HK-2 (cell line): ENCODE data around the gene B2M.
"Not testable (repeated sequence)": the region's sequence is repeated elsewhere in the genome, so short reads cannot be mapped to it uniquely, and the experiment has no call there.

Experiments used
- DNase-seq: peaks from one replicate; pipeline ENCODE4 v3.0.0-alpha.2; 2018; ENCODE audit not compliant: unreplicated experiment

Gene B2M

DNA sequence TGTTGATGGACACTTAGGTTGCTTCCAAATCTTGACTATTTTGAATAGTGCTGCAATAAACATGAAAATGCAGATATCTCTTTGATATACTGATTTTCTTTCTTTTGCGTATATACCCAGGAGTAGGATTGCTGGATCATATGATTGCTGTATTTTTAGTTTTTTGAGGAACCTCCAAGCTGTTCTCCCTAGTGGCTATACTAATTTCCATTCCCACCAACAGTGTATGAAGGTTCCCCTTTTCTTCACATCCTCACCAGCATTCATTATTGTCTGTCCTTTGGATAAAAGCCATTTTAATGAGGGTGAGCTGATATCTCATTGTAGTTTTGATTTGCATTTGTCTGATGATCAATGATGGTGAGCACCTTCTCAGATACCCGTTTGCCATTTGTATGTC, 12.7 kb upstream of the B2M start:
- DNase-seq = no peak

DNA sequence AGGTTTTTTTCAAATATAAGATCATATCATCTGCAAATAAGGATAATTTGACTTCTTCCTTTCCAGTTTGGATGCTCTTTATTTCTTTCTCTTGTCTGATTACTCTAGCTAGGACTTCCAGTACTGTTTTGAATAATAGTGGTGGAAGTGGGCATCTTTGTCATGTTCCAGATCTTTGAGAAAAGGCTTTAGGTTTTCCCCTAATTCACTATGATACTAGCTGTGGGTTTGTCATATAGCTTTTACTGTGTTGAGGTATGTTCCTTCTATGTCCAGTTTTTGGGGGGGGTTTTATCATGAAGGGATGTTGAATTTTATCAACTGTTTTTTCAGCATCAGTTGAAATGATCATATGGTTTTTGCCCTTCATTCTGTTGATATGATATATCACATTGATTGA, 10.6 kb upstream of the B2M start:
- not testable (repeated sequence) for DNase-seq

- DNase-seq = no peak
Observed at GRCh38 chr15:44705986-44706385, 5.3 kb upstream of the B2M start.

DNA sequence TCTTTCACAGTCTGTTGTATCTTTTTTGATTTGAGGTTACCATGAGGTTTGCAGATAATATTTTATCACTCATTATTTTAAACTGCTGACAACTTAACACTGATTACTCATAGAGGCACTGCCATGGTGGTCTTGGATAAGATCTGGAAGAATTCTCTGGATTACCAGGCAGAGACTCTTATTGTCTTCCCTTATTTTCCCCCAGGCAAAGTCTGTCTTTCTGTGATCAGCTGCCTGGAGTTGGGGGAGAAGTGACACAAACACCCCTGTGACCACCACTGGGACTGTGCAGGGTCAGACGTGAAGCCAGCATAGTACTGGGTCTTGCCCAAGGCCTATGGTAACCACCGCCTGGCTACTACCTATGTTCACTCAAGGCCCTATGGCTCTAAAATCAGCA, 4.9 kb upstream of the B2M start:
- no peak for DNase-seq

DNA sequence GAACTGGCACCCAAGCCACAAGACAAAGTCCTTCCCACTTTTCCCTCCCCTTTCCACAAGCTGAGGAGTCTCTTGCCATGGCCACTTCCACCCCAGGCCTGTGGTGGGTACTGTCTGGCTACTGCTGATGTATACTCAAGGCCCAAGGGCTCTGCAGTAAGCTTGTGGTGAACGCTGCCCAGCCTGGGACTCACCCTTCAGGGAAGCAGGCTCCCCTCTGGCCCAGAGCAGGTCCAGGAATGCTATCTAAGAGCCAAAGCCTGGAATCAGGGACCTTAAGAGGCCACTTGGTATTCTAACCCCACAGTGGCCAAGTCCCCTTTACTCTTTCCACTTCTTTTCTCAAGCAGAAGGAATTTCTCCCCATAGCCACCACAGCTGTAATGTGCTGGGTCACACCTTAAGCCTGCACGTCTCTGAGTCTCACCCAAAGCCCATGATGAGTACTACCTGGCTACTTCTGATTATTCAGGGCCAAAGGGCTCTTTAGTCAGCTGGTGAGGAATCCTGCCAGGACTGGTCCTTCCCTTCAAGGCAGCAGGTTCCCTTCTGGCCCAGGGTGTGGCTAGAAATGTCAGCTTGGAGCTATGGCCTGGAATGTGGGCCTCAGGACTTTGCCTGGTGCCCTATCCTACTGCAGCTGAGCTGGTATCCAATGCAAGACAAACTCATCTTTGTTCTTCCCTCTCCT, 4.2 kb upstream of the B2M start:
- no peak for DNase-seq

- no peak for DNase-seq
Observed at GRCh38 chr15:44710236-44711095, 851 bp upstream of the B2M start.

DNA sequence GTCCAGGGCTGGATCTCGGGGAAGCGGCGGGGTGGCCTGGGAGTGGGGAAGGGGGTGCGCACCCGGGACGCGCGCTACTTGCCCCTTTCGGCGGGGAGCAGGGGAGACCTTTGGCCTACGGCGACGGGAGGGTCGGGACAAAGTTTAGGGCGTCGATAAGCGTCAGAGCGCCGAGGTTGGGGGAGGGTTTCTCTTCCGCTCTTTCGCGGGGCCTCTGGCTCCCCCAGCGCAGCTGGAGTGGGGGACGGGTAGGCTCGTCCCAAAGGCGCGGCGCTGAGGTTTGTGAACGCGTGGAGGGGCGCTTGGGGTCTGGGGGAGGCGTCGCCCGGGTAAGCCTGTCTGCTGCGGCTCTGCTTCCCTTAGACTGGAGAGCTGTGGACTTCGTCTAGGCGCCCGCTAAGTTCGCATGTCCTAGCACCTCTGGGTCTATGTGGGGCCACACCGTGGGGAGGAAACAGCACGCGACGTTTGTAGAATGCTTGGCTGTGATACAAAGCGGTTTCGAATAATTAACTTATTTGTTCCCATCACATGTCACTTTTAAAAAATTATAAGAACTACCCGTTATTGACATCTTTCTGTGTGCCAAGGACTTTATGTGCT, 527 bp downstream of the B2M start:
- no peak for DNase-seq

- DNase-seq = peak; percentile 38
Observed at GRCh38 chr15:44712346-44713005, 1.2 kb downstream of the B2M start.

DNA sequence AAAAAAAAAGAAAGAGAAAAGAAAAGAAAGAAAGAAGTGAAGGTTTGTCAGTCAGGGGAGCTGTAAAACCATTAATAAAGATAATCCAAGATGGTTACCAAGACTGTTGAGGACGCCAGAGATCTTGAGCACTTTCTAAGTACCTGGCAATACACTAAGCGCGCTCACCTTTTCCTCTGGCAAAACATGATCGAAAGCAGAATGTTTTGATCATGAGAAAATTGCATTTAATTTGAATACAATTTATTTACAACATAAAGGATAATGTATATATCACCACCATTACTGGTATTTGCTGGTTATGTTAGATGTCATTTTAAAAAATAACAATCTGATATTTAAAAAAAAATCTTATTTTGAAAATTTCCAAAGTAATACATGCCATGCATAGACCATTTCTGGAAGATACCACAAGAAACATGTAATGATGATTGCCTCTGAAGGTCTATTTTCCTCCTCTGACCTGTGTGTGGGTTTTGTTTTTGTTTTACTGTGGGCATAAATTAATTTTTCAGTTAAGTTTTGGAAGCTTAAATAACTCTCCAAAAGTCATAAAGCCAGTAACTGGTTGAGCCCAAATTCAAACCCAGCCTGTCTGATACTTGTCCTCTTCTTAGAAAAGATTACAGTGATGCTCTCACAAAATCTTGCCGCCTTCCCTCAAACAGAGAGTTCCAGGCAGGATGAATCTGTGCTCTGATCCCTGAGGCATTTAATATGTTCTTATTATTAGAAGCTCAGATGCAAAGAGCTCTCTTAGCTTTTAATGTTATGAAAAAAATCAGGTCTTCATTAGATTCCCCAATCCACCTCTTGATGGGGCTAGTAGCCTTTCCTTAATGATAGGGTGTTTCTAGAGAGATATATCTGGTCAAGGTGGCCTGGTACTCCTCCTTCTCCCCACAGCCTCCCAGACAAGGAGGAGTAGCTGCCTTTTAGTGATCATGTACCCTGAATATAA, 2.0 kb downstream of the B2M start:
- DNase-seq = no peak

- no peak for DNase-seq
Observed at GRCh38 chr15:44715142-44715796, 4.0 kb downstream of the B2M start.

DNA sequence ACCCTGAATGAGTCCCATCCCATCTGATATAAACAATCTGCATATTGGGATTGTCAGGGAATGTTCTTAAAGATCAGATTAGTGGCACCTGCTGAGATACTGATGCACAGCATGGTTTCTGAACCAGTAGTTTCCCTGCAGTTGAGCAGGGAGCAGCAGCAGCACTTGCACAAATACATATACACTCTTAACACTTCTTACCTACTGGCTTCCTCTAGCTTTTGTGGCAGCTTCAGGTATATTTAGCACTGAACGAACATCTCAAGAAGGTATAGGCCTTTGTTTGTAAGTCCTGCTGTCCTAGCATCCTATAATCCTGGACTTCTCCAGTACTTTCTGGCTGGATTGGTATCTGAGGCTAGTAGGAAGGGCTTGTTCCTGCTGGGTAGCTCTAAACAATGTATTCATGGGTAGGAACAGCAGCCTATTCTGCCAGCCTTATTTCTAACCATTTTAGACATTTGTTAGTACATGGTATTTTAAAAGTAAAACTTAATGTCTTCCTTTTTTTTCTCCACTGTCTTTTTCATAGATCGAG, 4.5 kb downstream of the B2M start:
- no peak for DNase-seq

DNA sequence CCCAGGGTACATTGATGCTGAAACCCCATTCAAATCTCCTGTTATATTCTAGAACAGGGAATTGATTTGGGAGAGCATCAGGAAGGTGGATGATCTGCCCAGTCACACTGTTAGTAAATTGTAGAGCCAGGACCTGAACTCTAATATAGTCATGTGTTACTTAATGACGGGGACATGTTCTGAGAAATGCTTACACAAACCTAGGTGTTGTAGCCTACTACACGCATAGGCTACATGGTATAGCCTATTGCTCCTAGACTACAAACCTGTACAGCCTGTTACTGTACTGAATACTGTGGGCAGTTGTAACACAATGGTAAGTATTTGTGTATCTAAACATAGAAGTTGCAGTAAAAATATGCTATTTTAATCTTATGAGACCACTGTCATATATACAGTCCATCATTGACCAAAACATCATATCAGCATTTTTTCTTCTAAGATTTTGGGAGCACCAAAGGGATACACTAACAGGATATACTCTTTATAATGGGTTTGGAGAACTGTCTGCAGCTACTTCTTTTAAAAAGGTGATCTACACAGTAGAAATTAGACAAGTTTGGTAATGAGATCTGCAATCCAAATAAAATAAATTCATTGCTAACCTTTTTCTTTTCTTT, 5.8 kb downstream of the B2M start:
- no peak for DNase-seq

- no peak for DNase-seq
Observed at GRCh38 chr15:44718180-44718926, 7.0 kb downstream of the B2M start.

- DNase-seq = no peak
Observed at GRCh38 chr15:44718927-44719292, 7.6 kb downstream of the B2M start.

- DNase-seq = no peak
Observed at GRCh38 chr15:44719293-44719999, 8.1 kb downstream of the B2M start.

DNA sequence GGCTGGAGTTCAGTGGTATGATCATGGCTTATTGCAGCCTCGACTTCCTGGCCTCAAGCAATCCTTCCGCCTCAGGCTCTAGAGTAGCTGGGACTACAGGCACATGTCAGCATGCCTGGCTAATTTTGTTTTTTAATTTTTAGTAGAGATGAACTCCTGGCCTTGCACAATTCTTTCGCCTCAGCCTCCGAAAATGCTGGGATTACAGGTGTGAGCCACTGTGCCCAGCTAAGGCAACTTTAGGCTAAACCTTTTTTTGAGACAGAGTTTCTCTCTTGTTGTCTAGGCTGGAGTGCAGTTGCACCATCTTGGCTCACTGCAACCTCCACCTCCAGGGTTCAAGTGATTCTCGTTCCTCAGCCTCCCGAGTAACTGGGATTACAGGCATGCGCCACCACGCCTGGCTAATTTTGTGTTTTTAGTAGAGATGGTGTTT, 8.7 kb downstream of the B2M start:
- not testable (repeated sequence) for DNase-seq

- no peak for DNase-seq
Observed at GRCh38 chr15:44720460-44721176, 9.3 kb downstream of the B2M start.

- no peak for DNase-seq
Observed at GRCh38 chr15:44722011-44722410, 10.7 kb downstream of the B2M start.
